ENCODE results near the gene CEBPZ. TPM values are rescaled to one million over a fixed set of nuclear protein-coding genes. Genes with fewer than 3 reads are reported as not detected.

The CEBPZ gene
- total RNA-seq, 1 donor from 2014 or later: 41.2 TPM

DNA sequence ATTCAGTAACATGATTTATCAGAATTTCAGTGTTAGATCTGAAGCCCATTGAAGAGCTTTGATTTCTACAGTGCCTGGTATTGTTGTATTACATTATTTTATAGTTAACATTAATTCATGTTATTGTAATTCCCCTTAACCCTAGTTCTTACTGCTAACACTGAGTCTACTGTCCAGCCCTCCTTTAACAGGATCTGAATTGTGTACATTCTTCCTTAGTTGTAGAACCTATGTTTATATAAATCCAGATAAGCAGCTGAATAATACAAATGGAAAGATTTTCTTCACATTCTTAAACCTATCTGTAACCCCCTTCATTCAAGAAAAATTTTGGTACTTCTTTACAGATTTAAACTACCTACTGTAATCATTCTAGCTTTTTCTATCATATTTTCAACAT, 14.8 kb upstream of the CEBPZ start:
- no peaks in the 10 kb centered on the region for H3K4me1 Mint-ChIP-seq (ENCODE audit: unreplicated experiment)
- H3K27me3 Mint-ChIP-seq (ENCODE audit: unreplicated experiment): no peaks in the 10 kb centered on the region
- no peak overlapping the region for H3K27ac Mint-ChIP-seq (ENCODE audit: unreplicated experiment)
- H3K4me3 Mint-ChIP-seq (ENCODE audit: unreplicated experiment): no peak overlapping the region
- no peak for DNase-seq (ENCODE audit: low spot score)
- no peaks in the 10 kb centered on the region for H3K9me3 Mint-ChIP-seq (ENCODE audit: unreplicated experiment)
- peaks cover 26% of the 10 kb centered on the region for H3K36me3 Mint-ChIP-seq (ENCODE audit: low read depth, unreplicated experiment)
- TF ChIP-seq, protein P1, sequence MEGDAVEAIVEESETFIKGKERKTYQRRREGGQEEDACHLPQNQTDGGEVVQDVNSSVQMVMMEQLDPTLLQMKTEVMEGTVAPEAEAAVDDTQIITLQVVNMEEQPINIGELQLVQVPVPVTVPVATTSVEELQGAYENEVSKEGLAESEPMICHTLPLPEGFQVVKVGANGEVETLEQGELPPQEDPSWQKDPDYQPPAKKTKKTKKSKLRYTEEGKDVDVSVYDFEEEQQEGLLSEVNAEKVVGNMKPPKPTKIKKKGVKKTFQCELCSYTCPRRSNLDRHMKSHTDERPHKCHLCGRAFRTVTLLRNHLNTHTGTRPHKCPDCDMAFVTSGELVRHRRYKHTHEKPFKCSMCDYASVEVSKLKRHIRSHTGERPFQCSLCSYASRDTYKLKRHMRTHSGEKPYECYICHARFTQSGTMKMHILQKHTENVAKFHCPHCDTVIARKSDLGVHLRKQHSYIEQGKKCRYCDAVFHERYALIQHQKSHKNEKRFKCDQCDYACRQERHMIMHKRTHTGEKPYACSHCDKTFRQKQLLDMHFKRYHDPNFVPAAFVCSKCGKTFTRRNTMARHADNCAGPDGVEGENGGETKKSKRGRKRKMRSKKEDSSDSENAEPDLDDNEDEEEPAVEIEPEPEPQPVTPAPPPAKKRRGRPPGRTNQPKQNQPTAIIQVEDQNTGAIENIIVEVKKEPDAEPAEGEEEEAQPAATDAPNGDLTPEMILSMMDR (IDR thresholded peaks at IDR 0.05; ENCODE audit: unreplicated experiment): no peak

DNA sequence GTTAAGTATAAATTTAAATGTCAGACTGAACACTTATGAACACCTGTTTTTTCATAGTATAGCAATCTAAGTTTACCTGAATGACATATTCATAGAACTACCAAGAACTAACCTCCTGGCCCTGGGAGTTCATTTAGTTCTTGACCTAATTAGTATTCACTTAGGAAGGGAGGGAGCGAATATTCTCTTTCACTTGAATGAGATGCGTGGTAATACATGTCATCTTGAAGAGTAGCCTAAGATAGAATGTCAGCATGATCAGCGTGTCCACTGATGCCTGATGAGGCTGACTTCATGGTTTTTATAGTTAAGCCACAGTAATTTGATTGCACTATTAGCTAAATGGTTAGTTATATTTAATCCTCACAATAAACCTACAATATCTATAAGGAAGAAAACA, 13.4 kb upstream of the CEBPZ start:
- Mint-ChIP-seq H3K4me1 (ENCODE audit: unreplicated experiment) (no peaks in the 10 kb centered on the region), H3K9me3 (ENCODE audit: unreplicated experiment) (no peaks in the 10 kb centered on the region), H3K36me3 (ENCODE audit: low read depth, unreplicated experiment) (peaks cover 26% of the 10 kb centered on the region), H3K27ac (ENCODE audit: unreplicated experiment) (no peak overlapping the region), H3K4me3 (ENCODE audit: unreplicated experiment) (no peak overlapping the region), H3K27me3 (ENCODE audit: unreplicated experiment) (peaks cover 2% of the 10 kb centered on the region)
- TF ChIP-seq, protein P1 (IDR thresholded peaks at IDR 0.05; ENCODE audit: unreplicated experiment): no peak
- DNase-seq (ENCODE audit: low spot score): no peak

DNA sequence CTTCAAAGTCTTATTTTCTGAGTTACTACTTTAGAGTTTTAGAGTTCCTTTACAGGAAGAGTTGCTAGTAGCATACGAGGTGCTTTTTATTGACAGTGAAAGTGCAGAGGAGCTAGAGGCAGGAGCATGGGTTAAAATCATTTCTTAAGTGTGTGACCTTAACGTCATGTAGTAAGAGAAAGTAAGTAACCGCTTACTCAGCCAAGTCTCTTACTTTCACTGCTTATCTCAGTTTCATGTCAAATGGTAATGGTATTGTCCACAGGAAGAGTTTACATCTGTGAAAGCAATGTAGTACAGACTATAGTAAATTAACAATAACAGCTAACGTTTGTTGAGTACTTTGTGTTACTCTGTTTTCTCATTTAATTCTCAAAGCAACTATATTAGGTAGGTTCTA, 12.6 kb upstream of the CEBPZ start:
- Mint-ChIP-seq H3K27ac (ENCODE audit: unreplicated experiment) (no peak overlapping the region), H3K4me1 (ENCODE audit: unreplicated experiment) (no peaks in the 10 kb centered on the region), H3K9me3 (ENCODE audit: unreplicated experiment) (no peaks in the 10 kb centered on the region), H3K27me3 (ENCODE audit: unreplicated experiment) (peaks cover 2% of the 10 kb centered on the region), H3K4me3 (ENCODE audit: unreplicated experiment) (no peak overlapping the region), H3K36me3 (ENCODE audit: low read depth, unreplicated experiment) (peaks cover 26% of the 10 kb centered on the region)
- TF ChIP-seq, protein P1 (IDR thresholded peaks at IDR 0.05; ENCODE audit: unreplicated experiment): no peak
- DNase-seq (ENCODE audit: low spot score): no peak

DNA sequence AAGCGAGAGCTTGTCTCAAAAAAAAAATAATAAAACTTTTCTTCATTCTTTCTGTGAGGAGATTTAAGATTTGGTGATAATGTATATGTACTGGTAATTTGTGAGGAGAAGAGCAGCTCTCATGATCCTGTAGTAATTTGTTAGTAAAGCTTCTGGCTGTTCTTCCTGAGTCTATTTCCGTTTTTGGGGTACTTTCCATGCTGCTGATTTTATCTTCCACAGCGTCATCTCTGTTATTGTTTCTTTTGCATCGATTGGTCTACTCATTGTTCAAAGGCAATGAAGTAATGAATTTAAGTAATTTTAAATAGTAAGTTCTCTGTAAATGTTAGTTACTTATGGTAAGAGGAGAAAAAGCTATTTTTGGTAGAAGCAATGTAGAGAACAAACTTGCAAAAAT, 12.0 kb upstream of the CEBPZ start:
- Mint-ChIP-seq H3K4me3 (ENCODE audit: unreplicated experiment) (peak overlapping the region; percentile 29), H3K27ac (ENCODE audit: unreplicated experiment) (no peak overlapping the region), H3K36me3 (ENCODE audit: low read depth, unreplicated experiment) (peaks cover 26% of the 10 kb centered on the region), H3K4me1 (ENCODE audit: unreplicated experiment) (no peaks in the 10 kb centered on the region), H3K9me3 (ENCODE audit: unreplicated experiment) (no peaks in the 10 kb centered on the region), H3K27me3 (ENCODE audit: unreplicated experiment) (peaks cover 2% of the 10 kb centered on the region)
- DNase-seq (ENCODE audit: low spot score): no peak
- TF ChIP-seq, protein P1 (IDR thresholded peaks at IDR 0.05; ENCODE audit: unreplicated experiment): no peak

DNA sequence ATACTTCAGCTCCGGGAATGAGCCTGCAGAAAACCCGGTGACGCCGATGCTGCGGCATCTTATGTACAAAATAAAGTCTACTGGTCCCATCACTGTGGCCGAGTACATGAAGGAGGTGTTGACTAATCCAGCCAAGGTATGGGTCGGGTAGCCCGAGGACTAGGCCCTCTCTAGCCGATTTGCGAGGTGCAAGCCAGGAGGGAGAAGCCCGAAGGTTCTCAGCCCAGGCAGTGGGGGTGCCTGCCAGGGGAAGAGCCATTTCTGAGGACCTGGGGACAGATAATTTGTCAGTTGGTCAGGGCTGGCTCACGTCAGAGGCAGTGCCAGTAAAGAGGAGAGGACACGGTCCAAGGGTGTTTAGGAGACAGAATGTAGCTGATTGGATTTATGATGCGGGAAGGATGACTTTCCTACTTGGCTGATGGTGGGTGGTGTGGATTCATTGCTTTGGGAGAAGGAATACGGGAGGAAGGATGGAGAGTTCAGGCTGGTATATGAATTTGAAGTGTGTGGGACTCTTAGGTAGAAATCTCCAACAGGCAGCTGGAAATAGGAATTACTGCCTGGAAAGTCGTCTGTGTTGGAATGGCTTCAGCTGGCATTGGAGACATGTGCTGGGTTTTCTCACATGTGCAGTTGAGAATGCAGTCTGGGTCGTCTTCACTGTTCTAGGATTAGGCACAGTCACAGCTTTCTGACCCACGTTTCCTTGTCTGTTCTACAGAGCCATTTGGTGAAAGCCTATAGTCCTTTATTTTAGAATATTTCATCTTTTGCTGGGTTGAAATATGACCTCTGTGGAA, 936 bp upstream of the CEBPZ start:
- H3K27me3 Mint-ChIP-seq (ENCODE audit: unreplicated experiment): no peaks in the 10 kb centered on the region
- TF ChIP-seq, protein P1 (IDR thresholded peaks at IDR 0.05; ENCODE audit: unreplicated experiment): no peak
- H3K4me3 Mint-ChIP-seq (ENCODE audit: unreplicated experiment): no peak overlapping the region
- H3K27ac Mint-ChIP-seq (ENCODE audit: unreplicated experiment): no peak overlapping the region
- DNase-seq (ENCODE audit: low spot score): peak; percentile 12
- peaks cover 2% of the 10 kb centered on the region for H3K4me1 Mint-ChIP-seq (ENCODE audit: unreplicated experiment)
- peaks cover 15% of the 10 kb centered on the region for H3K36me3 Mint-ChIP-seq (ENCODE audit: low read depth, unreplicated experiment)
- no peaks in the 10 kb centered on the region for H3K9me3 Mint-ChIP-seq (ENCODE audit: unreplicated experiment)
